ENCODE data around the gene SBK1.

SBK1 gene

GRCh38 chr16:28301154-28301553 lies 8.8 kb downstream of the SBK1 start:
- Histone ChIP-seq H3K27me3 (peaks cover 4% of the 10 kb centered on the region), H3K4me1 (ENCODE audit: control insufficient read depth in 1 of 2, insufficient read depth in 1 of 2, low read depth in 1 of 2, low read length in 1 of 2) (no peaks in the 10 kb centered on the region), H3K4me3 (ENCODE audit: low read depth in 1 of 2, low read length in 1 of 2) (no peak overlapping the region), H3K9me3 (no peaks in the 10 kb centered on the region), H3K27ac (no peak overlapping the region), H3K36me3 (no peaks in the 10 kb centered on the region)
- no peak for TF ChIP-seq CTCF (IDR thresholded peaks at IDR 0.05)

GRCh38 chr16:28301620-28302019 lies 9.3 kb downstream of the SBK1 start:
- H3K4me3 ChIP-seq (ENCODE audit: low read depth in 1 of 2, low read length in 1 of 2), result no peak overlapping the region
- peaks cover 4% of the 10 kb centered on the region for H3K27me3 ChIP-seq
- TF ChIP-seq CTCF (IDR thresholded peaks at IDR 0.05), result no peak
- no peak overlapping the region for H3K27ac ChIP-seq
- no peaks in the 10 kb centered on the region for H3K9me3 ChIP-seq
- no peaks in the 10 kb centered on the region for H3K4me1 ChIP-seq (ENCODE audit: control insufficient read depth in 1 of 2, insufficient read depth in 1 of 2, low read depth in 1 of 2, low read length in 1 of 2)
- H3K36me3 ChIP-seq, result no peaks in the 10 kb centered on the region

GRCh38 chr16:28303132-28303531 lies 10.8 kb downstream of the SBK1 start:
- no peaks in the 10 kb centered on the region for H3K9me3 ChIP-seq
- TF ChIP-seq CTCF (IDR thresholded peaks at IDR 0.05), result no peak
- no peak overlapping the region for H3K27ac ChIP-seq
- no peaks in the 10 kb centered on the region for H3K27me3 ChIP-seq
- H3K36me3 ChIP-seq, result no peaks in the 10 kb centered on the region
- H3K4me3 ChIP-seq (ENCODE audit: low read depth in 1 of 2, low read length in 1 of 2), result no peak overlapping the region
- no peaks in the 10 kb centered on the region for H3K4me1 ChIP-seq (ENCODE audit: control insufficient read depth in 1 of 2, insufficient read depth in 1 of 2, low read depth in 1 of 2, low read length in 1 of 2)

- Histone ChIP-seq H3K9me3 (no peaks in the 10 kb centered on the region), H3K27me3 (no peaks in the 10 kb centered on the region), H3K4me3 (ENCODE audit: low read depth in 1 of 2, low read length in 1 of 2) (no peak overlapping the region), H3K36me3 (no peaks in the 10 kb centered on the region), H3K4me1 (ENCODE audit: control insufficient read depth in 1 of 2, insufficient read depth in 1 of 2, low read depth in 1 of 2, low read length in 1 of 2) (no peaks in the 10 kb centered on the region), H3K27ac (no peak overlapping the region)
- no peak for TF ChIP-seq CTCF (IDR thresholded peaks at IDR 0.05)
Measured at GRCh38 chr16:28304214-28304613, 11.9 kb downstream of the SBK1 start.

GRCh38 chr16:28307936-28308335 lies 15.6 kb downstream of the SBK1 start:
- Histone ChIP-seq H3K36me3 (no peaks in the 10 kb centered on the region), H3K27ac (no peak overlapping the region), H3K4me1 (ENCODE audit: control insufficient read depth in 1 of 2, insufficient read depth in 1 of 2, low read depth in 1 of 2, low read length in 1 of 2) (no peaks in the 10 kb centered on the region), H3K27me3 (no peaks in the 10 kb centered on the region), H3K9me3 (no peaks in the 10 kb centered on the region), H3K4me3 (ENCODE audit: low read depth in 1 of 2, low read length in 1 of 2) (no peak overlapping the region)
- no peak for TF ChIP-seq CTCF (IDR thresholded peaks at IDR 0.05)

Measured in neutrophil (primary cell).